K562 (cell line): ENCODE measurements around the gene PTPRM. TPM values are rescaled to one million over a fixed set of nuclear protein-coding genes. Genes with fewer than 3 reads are reported as not detected.
A peak's percentile ranks its signal among the peaks of the same experiment; 100 is the strongest.

Experiments used
- BHLHE40 ChIP-seq: IDR thresholded peaks from 2 replicates; pipeline ENCODE4 v1.6.1; 2011; ENCODE audit warnings: low read length, improper control_type of control experiment
- FOXK2 ChIP-seq, 2 experiments: fragments of 450-650 bp; IDR thresholded peaks in 1 of 2; conservative IDR thresholded peaks in 1 of 2; 2 replicates each; pipeline ENCODE4 v1.6.1; 2016; ENCODE audit warnings: low read depth in 2 of 2, mild to moderate bottlenecking in 1 of 2
- GTF2A2 ChIP-seq: IDR thresholded peaks from 2 replicates; pipeline ENCODE4 v1.6.1; 2016; ENCODE audit warnings: mild to moderate bottlenecking, missing genetic modification characterization, missing compliant biosample characterization
- KLF1 ChIP-seq: fragments of 450-650 bp; IDR thresholded peaks from 2 replicates; pipeline ENCODE4 v1.6.1; 2016; ENCODE audit warnings: missing genetic modification characterization, missing compliant biosample characterization
- MAZ ChIP-seq, 2 experiments: fragments of 450-650 bp in 1 of 2; sonication (generic) in 1 of 2; formaldehyde crosslinking; IDR thresholded peaks in 1 of 2; conservative IDR thresholded peaks in 1 of 2; 2 replicates each; pipeline versions ENCODE4 v1.4.0 to v1.5.0; 2020; ENCODE audit warnings: mild to moderate bottlenecking in 1 of 2, missing genetic modification reagents in 1 of 2
- PML ChIP-seq: IDR thresholded peaks from 2 replicates; pipeline ENCODE4 v1.6.1; 2012; ENCODE audit warnings: low read length, inconsistent platforms
- RAD21 ChIP-seq, 2 experiments: fragments of 250-450 bp in 1 of 2; fragments of 450-650 bp in 1 of 2; sonication (Bioruptor Pico) in 1 of 2; formaldehyde crosslinking in 1 of 2; IDR thresholded peaks in 1 of 2; conservative IDR thresholded peaks in 1 of 2; 2 replicates each; pipeline versions ENCODE4 v1.4.0 to v1.8.0; 2020 to 2022; ENCODE audit warnings: mild to moderate bottlenecking in 2 of 2, moderate library complexity in 1 of 2
- SMC3 ChIP-seq: conservative IDR thresholded peaks from 2 replicates; pipeline ENCODE4 v1.6.1; 2011; ENCODE audit warnings: low read depth, low read length, improper control_type of control experiment; ENCODE audit not compliant: insufficient read depth
- ZNF133 ChIP-seq: fragments of 250-450 bp; sonication (Bioruptor Pico); IDR thresholded peaks from 2 replicates; pipeline ENCODE4 v1.4.0; 2020; ENCODE audit warnings: mild to moderate bottlenecking
- ZNF175 ChIP-seq: fragments of 200-800 bp; sonication (Bioruptor generic); IDR thresholded peaks from 2 replicates; pipeline ENCODE4 v1.6.1; 2016; ENCODE audit warnings: low read depth, mild to moderate bottlenecking, missing genetic modification characterization, missing compliant biosample characterization
- ZNF280A ChIP-seq: fragments of 450-650 bp; IDR thresholded peaks from 2 replicates; pipeline ENCODE4 v1.6.1; 2018; ENCODE audit warnings: mild to moderate bottlenecking, low read depth; ENCODE audit not compliant: partially characterized antibody
- ZNF79 ChIP-seq: fragments of 250-450 bp; sonication (Bioruptor Pico); IDR thresholded peaks from 2 replicates; pipeline ENCODE4 v1.4.0; 2020; ENCODE audit warnings: low read depth, mild to moderate bottlenecking, moderate library complexity
- polyA plus RNA-seq, 8 experiments: library from polyadenylated mRNA; depleted of rRNA in 4 of 8; stranded (reverse) in 5 of 8; unstranded in 3 of 8; fragments of >200 nt; fragmentation: Nextera tagmentation in 2 of 8; fragmentation: Illumina TruSeq in 1 of 8; extraction: Ambion mirVana in 2 of 8; extraction: Trizol in 1 of 8; gene quantifications; 2 replicates each; pipeline versions ENCODE4 v1.2.1 to v1.2.3, GENCODE V29; 2011 to 2014; ENCODE audit warnings: inconsistent platforms in 1 of 8, missing spikeins in 1 of 8
- total RNA-seq, 7 experiments: library from RNA; depleted of rRNA in 6 of 7; stranded (reverse); fragments of >200 nt in 6 of 7; fragmentation: Illumina TruSeq in 2 of 7; extraction: Trizol in 2 of 7; gene quantifications; 2 replicates each; pipeline versions ENCODE4 v1.2.1 to v1.2.3, GENCODE V29; 2011 to 2021; ENCODE audit warnings: low replicate concordance in 1 of 7
- TF ChIP-seq, protein P1 (sequence below): IDR thresholded peaks from 2 replicates; pipeline ENCODE4 v1.6.1; 2014; ENCODE audit warnings: antibody characterized with exemption
- TF ChIP-seq, protein P2 (sequence below): fragments of 450-650 bp; IDR thresholded peaks from 2 replicates; pipeline ENCODE4 v1.6.1; 2014; ENCODE audit warnings: low read depth, mild to moderate bottlenecking, moderate library complexity, borderline replicate concordance

The PTPRM gene
- total and polyA plus RNA-seq, 9 of the 15 experiments (the other 6 are each of a cell fraction or from before 2014, with no cell fraction given): 0.03 to 0.16 (median 0.08) TPM; not detected in 3

- no peak for TF ChIP-seq GTF2A2 (tag)
- TF ChIP-seq ZNF280A: no peak
- no peak for TF ChIP-seq FOXK2 (conservative IDR thresholded peaks at IDR 0.05 in 1 of 2, IDR thresholded peaks at IDR 0.05 in 1 of 2; ENCODE audit: low read depth in 2 of 2)
- TF ChIP-seq PML: no peak
- TF ChIP-seq, protein P1, sequence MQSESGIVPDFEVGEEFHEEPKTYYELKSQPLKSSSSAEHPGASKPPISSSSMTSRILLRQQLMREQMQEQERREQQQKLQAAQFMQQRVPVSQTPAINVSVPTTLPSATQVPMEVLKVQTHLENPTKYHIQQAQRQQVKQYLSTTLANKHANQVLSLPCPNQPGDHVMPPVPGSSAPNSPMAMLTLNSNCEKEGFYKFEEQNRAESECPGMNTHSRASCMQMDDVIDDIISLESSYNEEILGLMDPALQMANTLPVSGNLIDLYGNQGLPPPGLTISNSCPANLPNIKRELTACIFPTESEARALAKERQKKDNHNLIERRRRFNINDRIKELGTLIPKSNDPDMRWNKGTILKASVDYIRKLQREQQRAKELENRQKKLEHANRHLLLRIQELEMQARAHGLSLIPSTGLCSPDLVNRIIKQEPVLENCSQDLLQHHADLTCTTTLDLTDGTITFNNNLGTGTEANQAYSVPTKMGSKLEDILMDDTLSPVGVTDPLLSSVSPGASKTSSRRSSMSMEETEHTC: no peak
- TF ChIP-seq BHLHE40: no peak
- TF ChIP-seq MAZ (CRISPR knock-in tag; conservative IDR thresholded peaks at IDR 0.05 in 1 of 2, IDR thresholded peaks at IDR 0.05 in 1 of 2): no peak
- peak in 1 of 2 experiments; percentile 42; a peak in 2 of 4 replicates for TF ChIP-seq RAD21 (CRISPR knock-in tag; conservative IDR thresholded peaks at IDR 0.05 in 1 of 2, IDR thresholded peaks at IDR 0.05 in 1 of 2)
- TF ChIP-seq SMC3: peak; percentile 42; the same call in 1 of the 2 replicates
- TF ChIP-seq ZNF175 (CRISPR knock-in tag): no peak
- no peak for TF ChIP-seq ZNF79
- TF ChIP-seq KLF1 (tag): no peak
- TF ChIP-seq, protein P2, sequence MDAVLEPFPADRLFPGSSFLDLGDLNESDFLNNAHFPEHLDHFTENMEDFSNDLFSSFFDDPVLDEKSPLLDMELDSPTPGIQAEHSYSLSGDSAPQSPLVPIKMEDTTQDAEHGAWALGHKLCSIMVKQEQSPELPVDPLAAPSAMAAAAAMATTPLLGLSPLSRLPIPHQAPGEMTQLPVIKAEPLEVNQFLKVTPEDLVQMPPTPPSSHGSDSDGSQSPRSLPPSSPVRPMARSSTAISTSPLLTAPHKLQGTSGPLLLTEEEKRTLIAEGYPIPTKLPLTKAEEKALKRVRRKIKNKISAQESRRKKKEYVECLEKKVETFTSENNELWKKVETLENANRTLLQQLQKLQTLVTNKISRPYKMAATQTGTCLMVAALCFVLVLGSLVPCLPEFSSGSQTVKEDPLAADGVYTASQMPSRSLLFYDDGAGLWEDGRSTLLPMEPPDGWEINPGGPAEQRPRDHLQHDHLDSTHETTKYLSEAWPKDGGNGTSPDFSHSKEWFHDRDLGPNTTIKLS: no peak
- TF ChIP-seq ZNF133: no peak
Observed at GRCh38 chr18:8426401-8426800, 859.3 kb downstream of the PTPRM start (continued).
